ENCODE data around the gene DTNB. TPM values are rescaled to one million over a fixed set of nuclear protein-coding genes. Genes with fewer than 3 reads are reported as not detected.

Gene DTNB
- total and polyA plus RNA-seq, 12 donors = 4.7 to 27.5 (median 9.4) TPM

- intact Hi-C loops (cut with DNase I) = loop anchor here in 1 of 2 donors (10.0 kb wide), 1 partner anchor 156 kb away; no protein-coding TSS in a partner anchor
- no peak for DNase-seq
- Histone ChIP-seq H3K36me3 (replicated peaks in 1 of 2) (no peaks in the 10 kb centered on the region), H3K9me3 (replicated peaks in 1 of 3) (no peaks in the 10 kb centered on the region), H3K27ac (no peak overlapping the region), H3K4me1 (replicated peaks in 1 of 2) (no peaks in the 10 kb centered on the region), H3K4me3 (no peak overlapping the region), H3K27me3 (no peaks in the 10 kb centered on the region)
- no peak for TF ChIP-seq CTCF (IDR thresholded peaks at IDR 0.05)
- TF ChIP-seq POLR2A (IDR thresholded peaks at IDR 0.05) = no peak
- WGBS, 4 donors = 66 to 74% (median 72%) methylated on average over 4 of the region's 4 CpGs
These were observed 304.7 kb downstream of the DTNB start for GRCh38 chr2:25368660-25369059.

GRCh38 chr2:25367296-25367695 lies 306.1 kb downstream of the DTNB start:
- Histone ChIP-seq H3K27me3 (no peaks in the 10 kb centered on the region), H3K36me3 (replicated peaks in 1 of 2) (no peaks in the 10 kb centered on the region), H3K9me3 (replicated peaks in 1 of 3) (no peaks in the 10 kb centered on the region), H3K27ac (no peak overlapping the region), H3K4me1 (replicated peaks in 1 of 2) (peaks cover 0 to 5% of the 10 kb centered on the region in 2 donors), H3K4me3 (no peak overlapping the region)
- TF ChIP-seq CTCF (IDR thresholded peaks at IDR 0.05) (no peak), POLR2A (IDR thresholded peaks at IDR 0.05) (no peak)
- intact Hi-C loops (cut with DNase I) = loop anchor here in 1 of 2 donors (10.0 kb wide), 1 partner anchor 158 kb away; no protein-coding TSS in a partner anchor
- 79 to 94% (median 84%) methylated on average over 8 to 9 of the region's 9 CpGs for WGBS, 4 donors
- DNase-seq = peak in 1 of 7 donors; percentile 8

GRCh38 chr2:25366629-25367028 lies 306.7 kb downstream of the DTNB start:
- H3K27me3 ChIP-seq = no peaks in the 10 kb centered on the region
- 77 to 96% (median 92%) methylated on average over 3 to 4 of the region's 4 CpGs for WGBS, 4 donors
- intact Hi-C loops (cut with DNase I) = loop anchor here in 1 of 2 donors (10.0 kb wide), 1 partner anchor 158 kb away; no protein-coding TSS in a partner anchor
- no peak for TF ChIP-seq POLR2A (IDR thresholded peaks at IDR 0.05)
- no peaks in the 10 kb centered on the region for H3K36me3 ChIP-seq (replicated peaks in 1 of 2)
- no peaks in the 10 kb centered on the region for H3K9me3 ChIP-seq (replicated peaks in 1 of 3)
- peaks cover 0 to 5% of the 10 kb centered on the region in 2 donors for H3K4me1 ChIP-seq (replicated peaks in 1 of 2)
- no peak overlapping the region for H3K4me3 ChIP-seq
- no peak for DNase-seq
- H3K27ac ChIP-seq = no peak overlapping the region

- no peaks in the 10 kb centered on the region for H3K27me3 ChIP-seq
- no peak overlapping the region for H3K4me3 ChIP-seq
- H3K36me3 ChIP-seq (replicated peaks in 1 of 2) = no peaks in the 10 kb centered on the region
- no peak for DNase-seq
- whole genome bisulfite sequencing, 4 donors = 53 to 60% (median 55%) methylated on average over 5 of the region's 5 CpGs
- intact Hi-C loops (cut with DNase I) = loop anchor here in 1 of 2 donors (10.0 kb wide), 1 partner anchor 160 kb away; no protein-coding TSS in a partner anchor
- no peak for TF ChIP-seq CTCF (IDR thresholded peaks at IDR 0.05)
- peaks cover 0 to 5% of the 10 kb centered on the region in 2 donors for H3K4me1 ChIP-seq (replicated peaks in 1 of 2)
- no peaks in the 10 kb centered on the region for H3K9me3 ChIP-seq (replicated peaks in 1 of 3)
- H3K27ac ChIP-seq = no peak overlapping the region
These were observed 308.1 kb downstream of the DTNB start for GRCh38 chr2:25365241-25365640.

- H3K27ac ChIP-seq = no peak overlapping the region
- no peak for TF ChIP-seq CTCF (IDR thresholded peaks at IDR 0.05)
- TF ChIP-seq POLR2A (IDR thresholded peaks at IDR 0.05) = no peak
- DNase-seq = no peak
- H3K4me3 ChIP-seq = no peak overlapping the region
- peaks cover 0 to 5% of the 10 kb centered on the region in 2 donors for H3K4me1 ChIP-seq (replicated peaks in 1 of 2)
- no peaks in the 10 kb centered on the region for H3K9me3 ChIP-seq (replicated peaks in 1 of 3)
- no peaks in the 10 kb centered on the region for H3K36me3 ChIP-seq (replicated peaks in 1 of 2)
- 90 to 100% (median 92%) methylated on average over 2 to 7 of the region's 7 CpGs for WGBS, 4 donors
- intact Hi-C loops (cut with DNase I) = loop anchor here in 1 of 2 donors (10.0 kb wide), 1 partner anchor 161 kb away; no protein-coding TSS in a partner anchor
- no peaks in the 10 kb centered on the region for H3K27me3 ChIP-seq
These were observed 309.6 kb downstream of the DTNB start for GRCh38 chr2:25363733-25364132.
